Mesenteric fat pad (tissue), 1 donor: ENCODE measurements around the gene ZNF143. TPM values are rescaled to one million over a fixed set of nuclear protein-coding genes. Genes with fewer than 3 reads are reported as not detected.
A peak's percentile ranks its signal among the peaks of the same experiment; 100 is the strongest.

ENCODE experiments used
- DNase-seq: peaks from one replicate; pipeline ENCODE4 v3.0.0-alpha.2; 2020; ENCODE audit warnings: low spot score
- total RNA-seq: library from RNA; stranded (reverse); fragmentation: NEBNext Ultra II Directional; extraction: Animal tissue kit (Norgen Biotek cat#: 25700); gene quantifications from one replicate; pipeline ENCODE4 v1.2.1, GENCODE V29; 2021
- donor health status: DM: yes; HTN: yes; CAD: no.

Gene ZNF143
- total RNA-seq, 1 donor from 2014 or later = 38.2 TPM

DNA sequence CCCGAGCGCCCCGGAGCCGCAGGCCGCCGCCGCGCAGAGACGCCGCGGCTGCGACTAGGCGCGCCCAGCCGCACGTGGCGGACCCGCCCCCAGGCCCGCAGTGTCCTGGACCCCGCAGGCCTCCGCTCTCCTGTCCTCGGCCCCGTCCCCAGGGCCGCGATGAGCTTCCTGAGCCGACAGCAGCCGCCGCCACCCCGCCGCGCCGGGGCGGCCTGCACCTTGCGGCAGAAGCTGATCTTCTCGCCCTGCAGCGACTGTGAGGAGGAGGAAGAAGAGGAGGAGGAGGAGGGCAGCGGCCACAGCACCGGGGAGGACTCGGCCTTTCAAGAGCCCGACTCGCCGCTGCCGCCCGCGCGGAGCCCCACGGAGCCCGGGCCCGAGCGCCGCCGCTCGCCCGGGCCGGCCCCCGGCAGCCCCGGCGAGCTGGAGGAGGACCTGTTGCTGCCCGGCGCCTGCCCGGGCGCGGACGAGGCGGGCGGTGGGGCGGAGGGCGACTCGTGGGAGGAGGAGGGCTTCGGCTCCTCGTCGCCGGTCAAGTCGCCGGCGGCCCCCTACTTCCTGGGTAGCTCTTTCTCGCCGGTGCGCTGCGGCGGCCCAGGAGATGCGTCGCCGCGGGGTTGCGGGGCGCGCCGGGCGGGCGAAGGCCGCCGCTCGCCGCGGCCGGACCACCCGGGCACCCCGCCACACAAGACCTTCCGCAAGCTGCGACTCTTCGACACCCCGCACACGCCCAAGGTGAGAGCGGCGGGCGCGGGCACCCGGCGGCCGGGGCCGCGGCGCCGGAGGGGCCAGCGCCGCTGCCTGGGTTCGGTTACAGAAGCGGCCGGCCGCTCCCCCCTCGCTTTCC, 113.2 kb downstream of the ZNF143 start:
- peak; percentile 74 for DNase-seq

DNA sequence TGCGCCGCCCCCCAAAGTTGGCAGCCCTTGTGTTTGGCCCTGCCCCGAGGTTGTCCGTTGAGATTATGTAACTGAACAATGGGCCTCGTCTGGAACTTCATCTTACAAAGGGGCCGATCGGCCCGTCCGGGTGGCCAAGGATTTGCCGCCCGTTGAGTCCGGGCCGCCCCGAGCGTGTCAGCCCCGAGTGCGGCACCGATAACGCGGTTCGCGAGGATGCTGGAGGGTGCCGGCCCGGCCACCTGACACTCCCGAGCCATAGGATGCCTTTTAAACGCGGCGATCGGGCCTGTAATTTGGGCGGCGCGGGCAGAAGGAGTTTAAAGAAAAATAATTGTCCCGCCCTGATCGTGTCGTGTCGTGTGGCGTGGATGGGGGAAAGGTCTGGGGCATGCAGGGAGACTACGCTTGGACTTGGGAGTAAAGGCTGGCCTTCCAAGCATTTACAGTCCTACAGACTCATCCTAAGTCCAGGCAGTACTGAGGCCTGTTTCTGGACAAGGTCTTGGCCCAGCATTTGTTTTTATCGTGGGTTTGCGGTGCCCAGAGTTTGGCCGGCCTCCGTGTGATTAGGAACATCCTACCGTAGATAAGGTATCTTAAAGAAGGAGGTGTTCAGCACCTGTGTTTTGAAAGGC, 113.9 kb downstream of the ZNF143 start:
- DNase-seq = peak; percentile 90

DNA sequence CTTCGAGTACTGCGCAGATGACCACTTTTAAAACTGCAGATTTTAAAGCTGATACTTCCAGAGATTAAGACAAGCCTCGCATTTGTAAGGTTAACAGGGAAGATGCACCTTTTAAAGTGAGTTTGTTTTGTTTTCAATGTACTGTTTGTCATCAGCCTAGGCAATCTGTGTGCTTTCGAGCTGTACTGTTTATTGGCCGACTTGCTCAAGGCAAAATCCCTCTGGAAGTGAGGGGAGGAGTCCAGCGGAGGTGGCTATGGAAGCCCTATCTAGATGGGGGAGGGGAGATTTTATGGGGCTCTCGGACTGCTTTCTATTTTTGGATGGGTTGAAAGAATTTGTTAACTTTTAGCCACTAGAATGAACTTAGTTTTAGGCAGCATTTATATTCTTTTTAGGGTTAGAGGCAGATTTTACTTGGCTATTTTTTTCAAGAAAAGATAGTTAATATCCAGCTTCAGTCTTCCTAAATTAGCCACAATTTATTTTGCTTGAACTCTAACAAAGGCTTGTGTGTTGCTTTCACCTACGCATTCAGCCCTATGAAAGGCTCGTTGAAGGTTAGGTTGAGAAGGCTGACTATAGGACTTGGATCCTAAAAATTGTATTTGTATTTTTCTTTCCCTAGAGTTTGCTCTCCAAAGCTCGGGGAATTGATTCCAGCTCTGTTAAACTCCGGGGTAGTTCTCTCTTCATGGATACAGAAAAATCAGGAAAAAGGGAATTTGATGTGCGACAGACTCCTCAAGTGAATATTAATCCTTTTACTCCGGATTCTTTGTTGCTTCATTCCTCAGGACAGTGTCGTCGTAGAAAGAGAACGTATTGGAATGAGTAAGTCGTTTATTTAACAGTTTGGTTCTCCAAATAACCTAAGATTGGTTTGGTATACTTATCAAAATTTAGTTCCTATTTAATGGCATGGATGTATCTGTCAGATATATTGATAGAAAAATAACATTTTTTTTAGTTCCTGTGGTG, 114.7 kb downstream of the ZNF143 start:
- peak; percentile 45 for DNase-seq

GRCh38 chr11:9576701-9577381, 116.0 kb downstream of the ZNF143 start:
- DNase-seq = no peak

DNA sequence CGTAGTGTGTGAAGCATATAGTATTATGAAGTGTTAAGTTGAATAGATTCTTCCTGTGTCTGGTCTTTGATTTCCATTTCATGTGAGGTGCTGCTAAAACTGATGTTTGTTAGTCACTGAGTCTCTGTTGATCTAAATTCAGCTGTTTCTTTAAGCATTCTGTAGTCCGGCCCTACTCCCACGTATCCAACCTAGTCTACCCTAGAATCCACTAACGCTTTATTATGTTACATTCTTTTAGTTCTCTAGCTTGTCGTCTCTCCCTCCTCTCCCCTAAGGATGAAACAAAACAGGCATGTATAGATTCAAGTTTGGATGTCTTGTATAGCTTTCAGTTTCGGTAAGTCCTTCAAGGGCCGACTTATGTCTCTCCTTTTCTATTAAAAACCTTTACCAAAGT, 116.7 kb downstream of the ZNF143 start:
- DNase-seq = no peak

Other genes with a start within 250 kb of the ZNF143 start
- 123 TPM for gene DENND5A, start 195.7 kb upstream of the ZNF143 start, total RNA-seq
- gene TMEM41B, start 146.4 kb upstream of the ZNF143 start, total RNA-seq = 17.3 TPM
- gene IPO7, start 76.4 kb upstream of the ZNF143 start, total RNA-seq = 135 TPM
- gene WEE1, start 112.7 kb downstream of the ZNF143 start, total RNA-seq = 17.5 TPM
- 81.9 TPM for gene SWAP70, start 203.1 kb downstream of the ZNF143 start, total RNA-seq